Endothelial cell of umbilical vein (primary cell): Measurements from ENCODE around the gene COMMD7. TPM values are rescaled to one million over a fixed set of nuclear protein-coding genes. Genes with fewer than 3 reads are reported as not detected.

Experiments used
- BruUV-seq: library from RNA; stranded (reverse); fragments of 400-500 nt; replicated peaks from 2 replicates; lab custom pipeline; 2021; lab: Mats Ljungman, UMichigan
- CTCF ChIA-PET: fragments of 300-600, 350-600 bp; sonication (Branson Sonifier 250); formaldehyde crosslinking; loops from one replicate; lab custom pipeline; 2021; ENCODE audit warnings: antibody characterized with exemption, inconsistent platforms; lab: Charles Lee
- POLR2A ChIA-PET: fragments of 300-600, 350-600 bp; sonication (Branson Sonifier 250); formaldehyde crosslinking; loops from one replicate; lab custom pipeline; 2021; ENCODE audit warnings: antibody characterized with exemption, inconsistent platforms; lab: Charles Lee
- DNase-seq: peaks from one replicate; pipeline ENCODE4 v3.0.0-alpha.2; 2011; ENCODE audit warnings: low read depth, low spot score
- FAIRE-seq: peaks from 2 replicates; lab custom pipeline; 2011; peaks lifted over from hg19 to GRCh38; lab: Jason Lieb, UNC
- H2AFZ ChIP-seq: 2 replicates; pipeline ENCODE4 v1.6.0; 2012; ENCODE audit warnings: low read depth, low read length, control low read depth, inconsistent platforms
- H3K27ac ChIP-seq: 2 replicates; pipeline ENCODE4 v1.5.1; 2011; ENCODE audit warnings: low read depth, mild to moderate bottlenecking, control low read depth, low read length, moderate library complexity; ENCODE audit not compliant: insufficient read depth
- H3K27me3 ChIP-seq, 2 experiments: 2 replicates each; pipeline versions ENCODE4 v1.6.0 to v1.6.1; 2011; ENCODE audit warnings: low read length in 2 of 2, mixed read lengths in 1 of 2; ENCODE audit not compliant: control insufficient read depth in 2 of 2, insufficient read depth in 2 of 2
- H3K36me3 ChIP-seq, 2 experiments: 2 replicates in 1 of 2; 3 replicates in 1 of 2; pipeline ENCODE4 v1.5.1; 2011; ENCODE audit warnings: low read length in 2 of 2, mild to moderate bottlenecking in 1 of 2, moderate library complexity in 1 of 2; ENCODE audit not compliant: control insufficient read depth in 2 of 2, insufficient read depth in 2 of 2; ENCODE audit errors: extremely low read depth in 1 of 2
- H3K4me1 ChIP-seq: 3 replicates; pipeline ENCODE4 v1.5.1; 2011; ENCODE audit warnings: mild to moderate bottlenecking, low read length; ENCODE audit not compliant: control insufficient read depth, insufficient read depth; ENCODE audit errors: extremely low read depth
- H3K4me2 ChIP-seq: 2 replicates; pipeline ENCODE4 v1.6.1; 2011; ENCODE audit warnings: low read length, control low read depth, mixed read lengths; ENCODE audit not compliant: insufficient read depth
- H3K4me3 ChIP-seq, 3 experiments: fragments of 200-600 bp in 1 of 3; sonication (generic), shearing (Covaris generic) in 1 of 3; replicated peaks in 1 of 3; 2 replicates each; pipeline ENCODE4 v1.5.1; 2011 to 2016; ENCODE audit warnings: control low read depth in 3 of 3, low read length in 3 of 3, mild to moderate bottlenecking in 2 of 3, inconsistent platforms in 1 of 3, low read depth in 1 of 3, moderate library complexity in 1 of 3; ENCODE audit not compliant: insufficient read depth in 1 of 3
- H3K79me2 ChIP-seq: 2 replicates; pipeline ENCODE4 v1.6.0; 2012; ENCODE audit warnings: low read length, inconsistent platforms; ENCODE audit not compliant: control insufficient read depth, insufficient read depth
- H3K9ac ChIP-seq: replicated peaks from 2 replicates; pipeline ENCODE3; 2011; ENCODE audit warnings: low read length, control low read depth; ENCODE audit not compliant: insufficient read depth; ENCODE audit errors: extremely low read depth
- H3K9me1 ChIP-seq: replicated peaks from 3 replicates; pipeline ENCODE4 v1.6.0; 2011; ENCODE audit warnings: mild to moderate bottlenecking, low read length; ENCODE audit not compliant: control insufficient read depth, insufficient read depth; ENCODE audit errors: extremely low read depth
- H3K9me3 ChIP-seq: replicated peaks from 2 replicates; pipeline ENCODE4 v1.5.1; 2012; ENCODE audit warnings: low read length, inconsistent platforms; ENCODE audit not compliant: control insufficient read depth, insufficient read depth
- H4K20me1 ChIP-seq: replicated peaks from 2 replicates; pipeline ENCODE3; 2011; ENCODE audit warnings: mild to moderate bottlenecking, low read length; ENCODE audit not compliant: control insufficient read depth, insufficient read depth; ENCODE audit errors: extremely low read depth
- CTCF ChIP-seq, 2 donors: IDR thresholded peaks; 1 replicate in 1 of 2; 2 replicates in 1 of 2; pipeline ENCODE4 v1.5.1; 2011; ENCODE audit warnings: low read length in 2 of 2, mild to moderate bottlenecking in 2 of 2, moderate library complexity in 2 of 2, control low read depth in 1 of 2, inconsistent platforms in 1 of 2, low read depth in 1 of 2; ENCODE audit not compliant: insufficient read depth in 1 of 2; ENCODE audit errors: extremely low read depth in 1 of 2
- EZH2 ChIP-seq: IDR thresholded peaks from 2 replicates; pipeline ENCODE4 v1.6.1; 2012; ENCODE audit warnings: borderline replicate concordance, low read depth, mild to moderate bottlenecking, moderate library complexity, low read length, inconsistent platforms; ENCODE audit not compliant: severe bottlenecking
- FOS ChIP-seq: IDR thresholded peaks from 2 replicates; pipeline ENCODE4 v1.6.1; 2011; ENCODE audit warnings: mild to moderate bottlenecking, low read length, moderate library complexity, borderline replicate concordance; ENCODE audit not compliant: insufficient read depth
- GATA2 ChIP-seq: IDR thresholded peaks from 2 replicates; pipeline ENCODE4 v1.7.0; 2011; ENCODE audit warnings: low read depth, mild to moderate bottlenecking, moderate library complexity, mixed read lengths, low read length; ENCODE audit not compliant: insufficient read length, insufficient read depth
- JUN ChIP-seq: IDR thresholded peaks from 2 replicates; pipeline ENCODE4 v1.6.1; 2011; ENCODE audit warnings: borderline replicate concordance, low read depth; ENCODE audit not compliant: insufficient read length, insufficient read depth
- MAX ChIP-seq: IDR thresholded peaks from 2 replicates; pipeline ENCODE4 v1.6.1; 2011; ENCODE audit not compliant: insufficient read depth, insufficient read length
- MYC ChIP-seq: IDR thresholded peaks from one replicate; pipeline ENCODE4 v1.6.1; 2011; ENCODE audit warnings: mild to moderate bottlenecking, low read depth, low read length
- POLR2A ChIP-seq: IDR thresholded peaks from 2 replicates; pipeline ENCODE4 v1.6.1; 2012; ENCODE audit warnings: low read depth, mild to moderate bottlenecking, control low read depth, low read length
- POLR2AphosphoS5 ChIP-seq: IDR thresholded peaks from 2 replicates; pipeline ENCODE4 v1.6.1; 2012; ENCODE audit warnings: low read depth, mild to moderate bottlenecking, control low read depth, low read length, moderate library complexity; ENCODE audit not compliant: insufficient read depth
- dilution Hi-C: fragments of 300-500 bp; cut with MboI; formaldehyde crosslinking; loops from one replicate; pipeline ENCODE4 v1.15.0; 2019; ENCODE audit warnings: low sequenced_read_pairs; ENCODE audit not compliant: extremely low pct_ligation_motif_present
- intact Hi-C: fragments of 100-400 bp; cut with micrococcal nuclease; formaldehyde crosslinking; loops from one replicate; pipeline ENCODE4 v1.10.0; 2022
- polyA plus RNA-seq, 4 experiments: library from polyadenylated mRNA; depleted of rRNA in 3 of 4; stranded (reverse) in 3 of 4; unstranded in 1 of 4; fragments of >200 nt; gene quantifications; 2 replicates each; pipeline versions ENCODE4 v1.2.1 to v1.2.3, GENCODE V29; 2011 to 2012; ENCODE audit warnings: missing spikeins in 1 of 4
- total RNA-seq: library from RNA; stranded (reverse); gene quantifications from 2 replicates; pipeline ENCODE4 v1.2.3, GENCODE V29; 2021

Gene COMMD7
- total and polyA plus RNA-seq, 2 donors (not counting 3 experiments of a cell fraction or from before 2014, with no cell fraction given): 58.8 to 72.9 TPM

- peaks cover 5% of the 10 kb centered on the region for H3K79me2 ChIP-seq
- dilution Hi-C loops: no loop called here
- POLR2A ChIA-PET: interaction anchor here (1.0 kb wide), 1 partner anchor 12 kb away, joined by 3 read pairs; no protein-coding TSS in a partner anchor
- no peak overlapping the region for H3K27ac ChIP-seq
- peaks cover 5 to 12% of the 10 kb centered on the region in 2 experiments for H3K36me3 ChIP-seq
- H4K20me1 ChIP-seq: no peaks in the 10 kb centered on the region
- TF ChIP-seq MAX: no peak
- TF ChIP-seq POLR2A: no peak
- no peak for TF ChIP-seq MYC
- no peak for TF ChIP-seq FOS
- no peak for TF ChIP-seq EZH2
- H2AFZ ChIP-seq: no peak overlapping the region
- H3K9ac ChIP-seq: no peak overlapping the region
- no peak for DNase-seq
- H3K4me1 ChIP-seq: no peaks in the 10 kb centered on the region
- H3K9me3 ChIP-seq: no peaks in the 10 kb centered on the region
- no peak overlapping the region for H3K4me3 ChIP-seq
- intact Hi-C loops: no loop called here
- no peak for FAIRE-seq
- BruUV-seq: no TSS peak
- CTCF ChIA-PET: interaction anchor here (1.5 kb wide), 1 partner anchor 51 kb away, joined by 5 read pairs; no protein-coding TSS in a partner anchor
- H3K4me2 ChIP-seq: no peak overlapping the region
- H3K9me1 ChIP-seq: no peaks in the 10 kb centered on the region
- H3K27me3 ChIP-seq: no peaks in the 10 kb centered on the region
Measured at GRCh38 chr20:32727683-32728082, 15.6 kb downstream of the COMMD7 start.

GRCh38 chr20:32718749-32719348 is 24.4 kb downstream of the COMMD7 start:
- H3K27ac ChIP-seq: no peak overlapping the region
- dilution Hi-C loops (no loop called here), intact Hi-C loops (no loop called here)
- H4K20me1 ChIP-seq: no peaks in the 10 kb centered on the region
- H3K79me2 ChIP-seq: no peaks in the 10 kb centered on the region
- H3K9me1 ChIP-seq: no peaks in the 10 kb centered on the region
- no peak overlapping the region for H3K4me2 ChIP-seq
- no peak overlapping the region for H3K4me3 ChIP-seq
- no peak for DNase-seq
- no peak overlapping the region for H2AFZ ChIP-seq
- H3K27me3 ChIP-seq: no peaks in the 10 kb centered on the region
- no peak for FAIRE-seq
- H3K9me3 ChIP-seq: no peaks in the 10 kb centered on the region
- H3K36me3 ChIP-seq: peaks cover 2 to 3% of the 10 kb centered on the region in 2 experiments
- H3K4me1 ChIP-seq: no peaks in the 10 kb centered on the region
- BruUV-seq: no TSS peak
- POLR2A ChIA-PET: no interaction called here
- H3K9ac ChIP-seq: no peak overlapping the region
- no peak for TF ChIP-seq JUN
- no peak for TF ChIP-seq EZH2
- TF ChIP-seq MAX: no peak
- no peak for TF ChIP-seq GATA2
- TF ChIP-seq CTCF (IDR thresholded peaks at IDR 0.05; ENCODE audit: extremely low read depth in 1 of 2, insufficient read depth in 1 of 2, low read depth in 1 of 2, low read length in 2 of 2): no peak
- no peak for TF ChIP-seq POLR2AphosphoS5
- no peak for TF ChIP-seq MYC
- TF ChIP-seq POLR2A: no peak
- TF ChIP-seq FOS: no peak
- CTCF ChIA-PET: interaction anchor here (1.1 kb wide), 1 partner anchor 59 kb away, joined by 5 read pairs; no protein-coding TSS in a partner anchor
